ENCODE results near the gene TSEN34. TPM values are rescaled to one million over a fixed set of nuclear protein-coding genes. Genes with fewer than 3 reads are reported as not detected.

Gene TSEN34
- polyA plus RNA-seq (2013, experiment 1 of 2): 18.7 TPM
- 20.4 TPM for polyA plus RNA-seq (2013, experiment 2 of 2)

DNA sequence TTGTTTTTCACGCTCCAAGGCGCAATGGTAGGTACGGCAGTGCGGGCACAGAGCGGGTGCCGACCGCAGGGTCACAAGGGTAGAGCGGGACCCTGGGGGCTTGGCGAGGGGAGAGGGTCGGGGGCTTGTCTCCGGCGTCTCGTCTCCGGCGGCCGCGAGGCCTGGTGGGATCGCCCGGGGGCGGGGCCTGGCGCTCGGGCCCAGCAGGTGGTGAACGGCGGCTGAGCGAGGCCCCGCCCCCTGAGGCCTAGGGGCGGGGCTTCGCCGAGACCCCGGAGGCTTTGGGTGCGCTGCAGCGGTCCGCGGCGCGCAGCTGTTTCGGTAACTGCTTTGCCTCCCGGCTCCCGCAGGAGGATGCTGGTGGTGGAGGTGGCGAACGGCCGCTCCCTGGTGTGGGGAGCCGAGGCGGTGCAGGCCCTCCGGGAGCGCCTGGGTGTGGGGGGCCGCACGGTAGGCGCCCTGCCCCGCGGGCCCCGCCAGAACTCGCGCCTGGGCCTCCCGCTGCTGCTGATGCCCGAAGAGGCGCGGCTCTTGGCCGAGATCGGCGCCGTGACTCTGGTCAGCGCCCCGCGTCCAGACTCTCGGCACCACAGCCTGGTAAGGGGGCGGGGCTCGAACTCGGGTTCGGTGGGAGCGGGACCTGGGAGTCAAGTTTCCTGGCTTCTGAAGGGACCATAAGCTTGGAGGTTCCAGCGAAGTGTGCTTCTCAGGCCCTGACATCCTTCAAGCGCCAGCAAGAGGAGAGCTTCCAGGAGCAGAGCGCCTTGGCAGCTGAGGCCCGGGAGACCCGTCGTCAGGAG is at the start of gene TSEN34:
TSS of gene TSEN34 (plus strand) at position 298 of the 800 bp plus-strand sequence. CDS start at position 355, 57 bp downstream.
- peak within 1 kb of the TSS; percentile 100 for H3K27ac ChIP-seq (ENCODE audit: low read depth, low read length)
- no peak within 1 kb of the TSS for H2BK120ac ChIP-seq (ENCODE audit: low read depth, low read length)
- peak within 1 kb of the TSS; percentile 90 for H3K4me2 ChIP-seq (ENCODE audit: low read length)
- H3K79me2 ChIP-seq (ENCODE audit: control insufficient read depth, insufficient read depth, low read length): peaks cover 25% of the 10 kb centered on the region
- DNase-seq: peak; percentile 64
- no peaks in the 10 kb centered on the region for H3K27me3 ChIP-seq (ENCODE audit: insufficient read depth, low read length, poor library complexity)
- H3K4me3 ChIP-seq (ENCODE audit: low read length): peak within 1 kb of the TSS; percentile 89
- peak within 1 kb of the TSS; percentile 42 for H4K8ac ChIP-seq (ENCODE audit: low read depth, low read length)
- WGBS (ENCODE audit: extremely low coverage, insufficient coverage, low lambda C conversion rate): no CpG with 5 or more reads among the region's 77 CpGs
- peak within 1 kb of the TSS; percentile 71 for H3K18ac ChIP-seq (ENCODE audit: low read length)
- peak within 1 kb of the TSS; percentile 97 for H3K9ac ChIP-seq (ENCODE audit: low read length)
- H2AK5ac ChIP-seq (ENCODE audit: low read length): no peak within 1 kb of the TSS
- peak within 1 kb of the TSS; percentile 97 for H2BK5ac ChIP-seq (ENCODE audit: low read length)
- peaks cover 30% of the 10 kb centered on the region for H3K79me1 ChIP-seq (ENCODE audit: low read length)
- no peak within 1 kb of the TSS for H4K5ac ChIP-seq (ENCODE audit: low read length)
- peak within 1 kb of the TSS; percentile 98 for H3K56ac ChIP-seq (ENCODE audit: low read length)
- H2BK15ac ChIP-seq (replicated peaks; ENCODE audit: low read depth): no peak within 1 kb of the TSS
- H3K4me1 ChIP-seq (ENCODE audit: control insufficient read depth, low read depth, low read length): peaks cover 3% of the 10 kb centered on the region
- peak within 1 kb of the TSS; percentile 80 for H3K23ac ChIP-seq (ENCODE audit: low read length)
- peak within 1 kb of the TSS; percentile 74 for H3K4ac ChIP-seq (ENCODE audit: low read depth, low read length)
- H3K36me3 ChIP-seq (ENCODE audit: control insufficient read depth, insufficient read depth, low read length): peaks cover 11% of the 10 kb centered on the region

DNA sequence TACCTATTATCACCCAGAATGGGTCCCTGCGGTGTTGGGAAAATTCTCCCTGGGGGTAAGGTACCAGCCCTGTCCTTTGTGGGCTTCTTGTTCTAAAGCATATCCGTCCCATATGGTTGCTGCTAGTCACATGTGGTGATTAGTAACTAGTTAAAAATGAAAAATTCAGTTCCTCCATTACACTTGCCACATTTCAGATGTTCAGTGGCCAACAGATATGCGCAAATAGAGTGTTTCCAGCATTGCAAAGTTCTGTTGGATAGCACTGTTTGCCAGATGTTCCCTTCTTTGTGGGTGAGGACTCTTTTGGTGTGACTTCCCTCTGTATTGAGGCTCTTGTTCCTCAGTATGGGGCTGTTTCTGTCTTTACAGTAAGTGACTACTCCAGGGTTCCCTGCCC is 49.8 kb upstream of the TSEN34 start:
- Histone ChIP-seq H3K4me3 (ENCODE audit: low read length) (no peak overlapping the region), H3K4me1 (ENCODE audit: control insufficient read depth, low read depth, low read length) (peaks cover 4% of the 10 kb centered on the region)
- no CpG with 5 or more reads among the region's 3 CpGs for WGBS (ENCODE audit: extremely low coverage, insufficient coverage, low lambda C conversion rate)

DNA sequence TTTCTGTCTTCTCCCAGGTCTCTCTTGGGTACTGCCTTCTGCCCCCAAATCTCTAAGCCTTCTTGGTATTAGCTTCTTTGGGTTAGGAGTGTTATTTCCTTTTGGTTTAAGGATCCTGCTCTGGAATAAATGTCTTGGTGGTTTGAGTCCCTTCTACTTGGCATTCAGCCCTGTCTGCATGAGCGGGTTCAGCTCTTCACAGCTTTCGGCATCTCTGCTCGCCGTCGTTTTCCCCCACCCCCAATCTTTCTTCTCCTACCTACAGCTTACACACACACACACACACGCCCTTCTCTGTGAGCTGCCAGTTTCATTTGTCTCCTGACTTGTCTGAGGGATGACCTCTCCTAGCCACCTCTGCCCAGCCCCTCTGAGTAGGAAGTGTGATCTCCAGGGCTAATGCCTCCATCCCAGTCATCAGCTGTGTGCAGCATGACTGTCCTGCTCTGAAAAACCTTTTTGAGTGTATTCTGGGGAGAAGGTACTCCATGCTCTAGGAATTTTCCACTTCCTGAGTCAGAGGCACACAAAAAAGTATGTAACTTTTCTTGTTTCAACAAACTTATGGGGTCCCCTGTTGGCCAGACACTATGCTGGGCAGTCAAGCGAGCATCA is 48.8 kb upstream of the TSEN34 start:
- Histone ChIP-seq H3K18ac (ENCODE audit: low read length) (no peak overlapping the region), H3K36me3 (ENCODE audit: control insufficient read depth, insufficient read depth, low read length) (peaks cover 32% of the 10 kb centered on the region), H4K8ac (ENCODE audit: low read depth, low read length) (no peak overlapping the region), H3K23ac (ENCODE audit: low read length) (no peak overlapping the region), H3K56ac (ENCODE audit: low read length) (no peak overlapping the region), H3K4me1 (ENCODE audit: control insufficient read depth, low read depth, low read length) (peaks cover 4% of the 10 kb centered on the region), H3K4me3 (ENCODE audit: low read length) (no peak overlapping the region), H2BK120ac (ENCODE audit: low read depth, low read length) (no peak overlapping the region), H3K79me2 (ENCODE audit: control insufficient read depth, insufficient read depth, low read length) (peaks cover 45% of the 10 kb centered on the region), H2BK15ac (replicated peaks; ENCODE audit: low read depth) (no peak overlapping the region), H3K4ac (ENCODE audit: low read depth, low read length) (no peak overlapping the region), H4K5ac (ENCODE audit: low read length) (no peak overlapping the region), H3K27me3 (ENCODE audit: insufficient read depth, low read length, poor library complexity) (no peaks in the 10 kb centered on the region), H2AK5ac (ENCODE audit: low read length) (no peak overlapping the region), H2BK5ac (ENCODE audit: low read length) (no peak overlapping the region), H3K9ac (ENCODE audit: low read length) (no peak overlapping the region), H3K79me1 (ENCODE audit: low read length) (peaks cover 41% of the 10 kb centered on the region), H3K27ac (ENCODE audit: low read depth, low read length) (no peak overlapping the region), H3K4me2 (ENCODE audit: low read length) (no peak overlapping the region)
- no peak for DNase-seq
- no CpG with 5 or more reads among the region's 7 CpGs for WGBS (ENCODE audit: extremely low coverage, insufficient coverage, low lambda C conversion rate)

More for the DNA sequence above, 49.8 kb upstream of the TSEN34 start:
- no peak overlapping the region for H3K18ac ChIP-seq (ENCODE audit: low read length)
- no peak for DNase-seq
- no peak overlapping the region for H3K27ac ChIP-seq (ENCODE audit: low read depth, low read length)
- no peak overlapping the region for H4K5ac ChIP-seq (ENCODE audit: low read length)
- H2AK5ac ChIP-seq (ENCODE audit: low read length): no peak overlapping the region
- no peak overlapping the region for H3K23ac ChIP-seq (ENCODE audit: low read length)
- no peak overlapping the region for H2BK5ac ChIP-seq (ENCODE audit: low read length)
- no peak overlapping the region for H2BK15ac ChIP-seq (replicated peaks; ENCODE audit: low read depth)
- no peak overlapping the region for H4K8ac ChIP-seq (ENCODE audit: low read depth, low read length)
- H3K4ac ChIP-seq (ENCODE audit: low read depth, low read length): no peak overlapping the region
- peaks cover 45% of the 10 kb centered on the region for H3K79me2 ChIP-seq (ENCODE audit: control insufficient read depth, insufficient read depth, low read length)
- H3K9ac ChIP-seq (ENCODE audit: low read length): no peak overlapping the region
- H3K79me1 ChIP-seq (ENCODE audit: low read length): peaks cover 41% of the 10 kb centered on the region
- H3K27me3 ChIP-seq (ENCODE audit: insufficient read depth, low read length, poor library complexity): no peaks in the 10 kb centered on the region
- no peak overlapping the region for H3K56ac ChIP-seq (ENCODE audit: low read length)
- H3K4me2 ChIP-seq (ENCODE audit: low read length): no peak overlapping the region
- H3K36me3 ChIP-seq (ENCODE audit: control insufficient read depth, insufficient read depth, low read length): peaks cover 23% of the 10 kb centered on the region
- H2BK120ac ChIP-seq (ENCODE audit: low read depth, low read length): no peak overlapping the region

DNA sequence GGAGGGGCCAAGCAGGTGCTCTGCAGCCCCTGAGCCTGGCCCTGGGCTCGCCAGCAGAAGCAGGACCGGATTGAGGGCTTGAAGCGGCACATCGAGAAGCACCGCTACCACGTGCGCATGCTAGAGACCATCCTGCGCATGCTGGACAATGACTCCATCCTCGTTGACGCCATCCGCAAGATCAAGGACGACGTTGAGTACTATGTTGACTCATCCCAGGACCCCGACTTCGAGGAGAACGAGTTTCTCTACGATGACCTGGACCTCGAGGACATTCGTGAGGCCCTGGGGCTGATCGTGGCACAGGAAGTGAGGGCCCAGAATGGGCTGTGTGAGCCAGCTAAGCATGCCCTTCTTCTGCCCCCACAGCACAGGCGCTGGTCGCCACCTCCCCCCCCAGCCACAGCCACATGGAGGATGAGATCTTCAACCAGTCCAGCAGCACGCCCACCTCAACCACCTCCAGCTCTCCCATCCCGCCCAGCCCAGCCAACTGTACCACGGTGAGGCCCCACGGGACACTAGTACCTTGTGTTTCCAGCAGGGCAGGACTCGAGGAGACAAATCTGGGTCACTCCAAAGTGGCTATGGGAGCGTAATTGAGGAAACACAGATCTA is 45.5 kb upstream of the TSEN34 start:
- H3K56ac ChIP-seq (ENCODE audit: low read length): no peak overlapping the region
- H3K4ac ChIP-seq (ENCODE audit: low read depth, low read length): no peak overlapping the region
- H3K27ac ChIP-seq (ENCODE audit: low read depth, low read length): no peak overlapping the region
- H2BK120ac ChIP-seq (ENCODE audit: low read depth, low read length): no peak overlapping the region
- H3K4me3 ChIP-seq (ENCODE audit: low read length): no peak overlapping the region
- H3K36me3 ChIP-seq (ENCODE audit: control insufficient read depth, insufficient read depth, low read length): peaks cover 41% of the 10 kb centered on the region
- no peak overlapping the region for H3K9ac ChIP-seq (ENCODE audit: low read length)
- H2BK15ac ChIP-seq (replicated peaks; ENCODE audit: low read depth): no peak overlapping the region
- H3K4me2 ChIP-seq (ENCODE audit: low read length): no peak overlapping the region
- no peak overlapping the region for H3K23ac ChIP-seq (ENCODE audit: low read length)
- H3K27me3 ChIP-seq (ENCODE audit: insufficient read depth, low read length, poor library complexity): no peaks in the 10 kb centered on the region
- no peak for DNase-seq
- no peak overlapping the region for H2AK5ac ChIP-seq (ENCODE audit: low read length)
- H3K79me2 ChIP-seq (ENCODE audit: control insufficient read depth, insufficient read depth, low read length): peaks cover 18% of the 10 kb centered on the region
- no peak overlapping the region for H3K18ac ChIP-seq (ENCODE audit: low read length)
- H4K8ac ChIP-seq (ENCODE audit: low read depth, low read length): no peak overlapping the region
- H3K79me1 ChIP-seq (ENCODE audit: low read length): peaks cover 24% of the 10 kb centered on the region
- no peak overlapping the region for H2BK5ac ChIP-seq (ENCODE audit: low read length)
- no peaks in the 10 kb centered on the region for H3K4me1 ChIP-seq (ENCODE audit: control insufficient read depth, low read depth, low read length)
- WGBS (ENCODE audit: extremely low coverage, insufficient coverage, low lambda C conversion rate): no CpG with 5 or more reads among the region's 28 CpGs
- H4K5ac ChIP-seq (ENCODE audit: low read length): no peak overlapping the region

DNA sequence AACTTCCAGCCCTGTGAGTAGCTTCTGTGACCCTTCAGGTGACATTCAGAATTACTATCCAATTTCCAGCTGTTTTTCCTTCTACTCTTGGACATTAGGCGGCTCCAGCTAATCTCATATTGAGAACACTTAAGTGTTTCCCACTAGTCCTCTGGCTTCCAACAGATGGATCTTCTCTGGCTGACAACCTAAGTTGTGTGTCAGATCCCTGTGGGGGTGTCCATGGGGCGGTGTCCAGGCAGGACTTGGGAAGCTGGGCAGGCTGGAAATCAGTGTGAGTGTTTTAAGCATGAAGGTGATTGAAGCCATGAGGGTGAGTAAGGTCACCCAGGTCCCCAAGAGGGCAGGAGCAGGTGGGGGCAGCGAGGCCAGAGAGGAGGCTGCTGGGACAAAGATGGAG is 43.4 kb upstream of the TSEN34 start:
- no peak overlapping the region for H4K8ac ChIP-seq (ENCODE audit: low read depth, low read length)
- no peak overlapping the region for H3K18ac ChIP-seq (ENCODE audit: low read length)
- H2BK120ac ChIP-seq (ENCODE audit: low read depth, low read length): no peak overlapping the region
- H3K4me2 ChIP-seq (ENCODE audit: low read length): no peak overlapping the region
- no peak overlapping the region for H3K4me3 ChIP-seq (ENCODE audit: low read length)
- no peaks in the 10 kb centered on the region for H3K4me1 ChIP-seq (ENCODE audit: control insufficient read depth, low read depth, low read length)
- DNase-seq: no peak
- H3K27me3 ChIP-seq (ENCODE audit: insufficient read depth, low read length, poor library complexity): no peaks in the 10 kb centered on the region
- H3K9ac ChIP-seq (ENCODE audit: low read length): no peak overlapping the region
- H2BK5ac ChIP-seq (ENCODE audit: low read length): no peak overlapping the region
- H3K36me3 ChIP-seq (ENCODE audit: control insufficient read depth, insufficient read depth, low read length): peaks cover 47% of the 10 kb centered on the region
- no peak overlapping the region for H3K4ac ChIP-seq (ENCODE audit: low read depth, low read length)
- peaks cover 8% of the 10 kb centered on the region for H3K79me1 ChIP-seq (ENCODE audit: low read length)
- WGBS (ENCODE audit: extremely low coverage, insufficient coverage, low lambda C conversion rate): no CpG with 5 or more reads among the region's 3 CpGs
- no peak overlapping the region for H4K5ac ChIP-seq (ENCODE audit: low read length)
- no peaks in the 10 kb centered on the region for H3K79me2 ChIP-seq (ENCODE audit: control insufficient read depth, insufficient read depth, low read length)
- no peak overlapping the region for H3K56ac ChIP-seq (ENCODE audit: low read length)
- H3K27ac ChIP-seq (ENCODE audit: low read depth, low read length): no peak overlapping the region
- H2AK5ac ChIP-seq (ENCODE audit: low read length): no peak overlapping the region
- H3K23ac ChIP-seq (ENCODE audit: low read length): no peak overlapping the region
- no peak overlapping the region for H2BK15ac ChIP-seq (replicated peaks; ENCODE audit: low read depth)
